GM23248 (cell line): ENCODE results near the gene DSTN.

Experiments
- EZH2 ChIP-seq: fragments of 200-600 bp; sonication (generic); IDR thresholded peaks from 2 replicates; pipeline ENCODE4 v1.6.1; 2018; ENCODE audit warnings: antibody characterized with exemption, mild to moderate bottlenecking; ENCODE audit not compliant: insufficient read depth, poor library complexity, severe bottlenecking
- EZH2phosphoT487 ChIP-seq: fragments of 200-600 bp; sonication (generic); IDR thresholded peaks from 2 replicates; pipeline ENCODE4 v1.6.1; 2018; ENCODE audit warnings: antibody characterized with exemption, moderate library complexity, mild to moderate bottlenecking, low read depth; ENCODE audit not compliant: insufficient read depth

DNA sequence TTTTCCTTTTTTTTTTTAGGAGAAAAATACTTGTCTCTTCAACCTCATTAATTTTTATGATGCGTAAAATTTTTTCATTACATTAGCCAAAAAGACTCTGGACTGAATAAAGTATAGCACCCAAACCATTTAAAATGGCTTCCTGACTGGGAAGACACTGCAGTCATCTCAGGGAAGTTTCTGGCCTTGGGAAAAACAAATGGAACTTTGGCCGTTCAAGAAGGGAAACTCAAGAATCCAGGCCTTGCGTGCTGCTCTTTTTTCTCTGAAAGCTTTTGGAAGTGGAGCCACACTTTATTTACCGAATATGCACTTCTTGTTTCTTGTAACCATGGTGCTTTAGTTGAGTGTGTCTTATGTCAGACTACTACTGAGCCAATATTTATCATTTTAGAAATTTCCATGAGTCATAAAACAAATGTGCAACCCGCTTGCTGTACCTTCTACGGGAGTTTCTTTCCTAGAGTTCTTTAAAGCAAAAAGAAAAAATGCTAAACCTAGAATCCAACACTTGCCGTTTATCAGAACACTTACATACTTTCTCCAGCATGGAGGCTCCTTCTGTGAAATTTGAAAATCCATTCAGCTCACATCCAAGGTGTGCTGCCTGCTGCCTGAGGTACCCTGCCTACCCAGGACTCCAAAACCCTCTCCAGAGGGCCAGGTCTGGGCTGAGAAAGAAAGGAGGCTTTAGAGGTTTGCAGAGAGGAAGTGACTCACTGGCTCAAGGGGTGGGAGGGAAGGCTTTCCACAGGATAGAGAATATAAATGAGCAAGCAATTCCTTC, 11.5 kb upstream of the DSTN start:
- TF ChIP-seq EZH2 (no peak), EZH2phosphoT487 (no peak)
